KOPT-K1 (cell line): Measurements from ENCODE around the gene CCDC194.

Experiments used
- H3K27ac ChIP-seq: fragments of 200-600 bp; sonication (generic); 2 replicates; pipeline ENCODE4 v1.5.1; 2016; ENCODE audit warnings: antibody characterized with exemption, mild to moderate bottlenecking, low read depth, low read length; ENCODE audit not compliant: poor library complexity, severe bottlenecking
- H3K36me3 ChIP-seq: fragments of 200-600 bp; sonication (generic); 2 replicates; pipeline ENCODE4 v1.5.1; 2017; ENCODE audit warnings: antibody characterized with exemption, mild to moderate bottlenecking, low read length, moderate library complexity; ENCODE audit not compliant: insufficient read depth
- H3K9me3 ChIP-seq: fragments of 200-600 bp; sonication (generic); 2 replicates; pipeline ENCODE4 v1.5.1; 2017; ENCODE audit warnings: antibody characterized with exemption, low read length, mild to moderate bottlenecking; ENCODE audit not compliant: insufficient read depth, poor library complexity, severe bottlenecking

The CCDC194 gene

DNA sequence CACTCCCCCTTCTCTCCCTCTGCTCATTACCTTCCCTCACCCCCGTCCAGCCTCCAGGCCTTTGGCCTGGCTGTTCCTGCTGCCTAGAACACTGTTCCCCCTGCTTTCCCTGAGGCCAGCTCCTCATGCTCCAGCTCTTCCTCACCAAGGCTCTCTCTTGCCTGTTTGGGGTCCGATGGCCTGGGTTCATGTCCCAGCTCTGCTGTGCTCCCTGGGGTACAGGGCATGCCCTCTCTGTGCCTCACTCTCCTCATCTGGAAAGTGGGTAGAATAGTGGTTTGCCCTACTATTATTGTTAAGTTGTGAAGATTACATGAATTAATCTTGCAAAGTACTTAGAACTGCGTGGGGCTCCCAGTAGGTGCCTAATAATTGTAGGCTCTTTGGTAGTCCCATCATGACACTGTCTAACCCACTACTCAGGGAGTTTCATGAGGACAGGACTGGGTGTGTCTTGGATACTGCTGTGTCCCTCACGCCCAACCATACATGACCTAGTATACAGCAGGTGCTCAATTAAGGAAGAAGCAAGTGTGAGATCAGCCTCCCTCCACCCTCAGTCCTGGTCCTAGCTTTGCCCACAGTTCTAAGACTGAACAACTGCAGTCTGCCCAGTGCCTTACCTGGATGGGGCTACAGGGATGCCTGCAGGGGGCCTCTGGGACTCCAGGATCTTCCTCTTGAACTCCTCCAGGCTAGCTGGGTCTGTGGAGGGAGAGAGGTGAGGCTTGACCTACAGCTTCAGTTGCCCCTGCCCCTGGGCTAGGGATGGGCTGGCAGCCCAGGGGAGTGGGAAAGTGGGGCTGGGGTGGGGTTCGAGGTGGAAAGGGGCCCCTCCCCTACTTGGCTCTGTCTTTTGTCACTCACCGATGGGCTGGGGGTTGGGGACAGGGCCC is 33.8 kb downstream of the CCDC194 start:
- no peak overlapping the region for H3K27ac ChIP-seq
- no peaks in the 10 kb centered on the region for H3K9me3 ChIP-seq

DNA sequence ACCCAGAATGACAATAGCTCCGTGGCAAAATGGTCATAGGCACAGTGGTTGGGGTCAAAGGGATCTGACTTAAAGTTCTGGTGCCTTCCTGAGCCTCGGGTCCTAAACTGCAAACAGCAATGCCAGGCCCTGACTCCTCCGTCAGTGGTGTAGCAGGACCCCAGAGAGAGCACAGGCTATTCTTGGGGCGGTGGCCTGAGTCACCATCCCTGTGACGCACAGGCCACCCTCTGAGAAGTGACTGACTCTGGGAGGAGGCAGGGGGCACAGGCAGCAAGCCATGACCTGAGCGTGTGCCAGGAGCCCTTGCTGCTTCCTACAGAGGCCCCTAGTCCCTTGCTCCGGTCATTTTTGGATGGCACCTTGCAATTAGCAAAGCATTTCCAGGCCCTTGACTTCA is 35.6 kb downstream of the CCDC194 start:
- Histone ChIP-seq H3K27ac (no peak overlapping the region), H3K36me3 (no peaks in the 10 kb centered on the region)

More for the DNA sequence above, 33.8 kb downstream of the CCDC194 start:
- H3K36me3 ChIP-seq, result no peaks in the 10 kb centered on the region

DNA sequence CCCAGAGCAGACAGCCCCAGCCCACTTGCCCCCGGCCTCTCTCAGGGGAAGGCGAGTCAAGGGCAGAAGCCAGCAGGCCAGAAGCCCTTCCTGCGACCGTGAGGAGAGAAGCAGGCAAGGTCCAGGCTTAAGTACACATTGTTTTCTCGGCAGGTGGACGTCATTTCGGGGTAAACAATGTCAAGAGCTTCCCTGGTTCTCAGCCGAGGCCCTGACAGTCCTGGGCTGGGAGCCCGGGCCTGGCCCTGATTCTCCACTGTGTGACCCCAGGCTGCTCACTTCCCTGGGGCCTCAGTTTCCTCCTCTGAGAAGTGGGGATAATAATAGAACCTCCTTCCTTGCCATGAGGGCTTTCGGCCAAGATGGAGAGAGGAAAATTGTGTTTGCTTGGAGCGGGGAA is 36.3 kb downstream of the CCDC194 start:
- Histone ChIP-seq H3K36me3 (no peaks in the 10 kb centered on the region), H3K27ac (no peak overlapping the region), H3K9me3 (no peaks in the 10 kb centered on the region)

More for the DNA sequence above, 35.6 kb downstream of the CCDC194 start:
- no peaks in the 10 kb centered on the region for H3K9me3 ChIP-seq

DNA sequence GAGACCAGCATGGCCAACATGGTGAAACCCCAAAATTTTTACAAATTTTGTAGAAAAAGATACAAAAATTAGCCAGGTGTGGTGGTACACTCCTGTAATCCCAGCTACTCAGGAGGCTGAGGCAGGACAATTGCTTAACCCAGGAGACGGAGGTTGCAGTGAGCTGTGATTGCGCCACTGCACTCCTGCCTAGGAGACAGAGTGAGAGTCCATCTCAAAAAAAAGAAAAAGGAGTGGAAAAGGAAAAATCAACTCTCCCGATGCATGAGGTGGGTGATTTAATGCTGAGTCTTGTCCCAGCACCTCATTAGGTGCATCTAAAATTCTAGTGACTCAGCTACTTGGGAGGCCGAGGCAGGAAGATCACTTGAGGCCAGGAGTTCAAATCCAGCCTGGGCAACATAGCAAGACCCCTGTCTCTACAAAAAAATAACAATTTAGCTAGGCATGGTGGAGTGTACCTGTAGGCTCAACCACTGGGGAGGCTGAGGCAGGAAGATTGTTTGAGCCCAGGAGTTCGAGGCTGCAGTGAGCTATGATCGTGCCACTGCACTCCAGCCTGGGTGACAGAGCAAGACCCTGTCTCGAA is 36.8 kb downstream of the CCDC194 start:
- H3K36me3 ChIP-seq, result no peaks in the 10 kb centered on the region
- H3K27ac ChIP-seq, result no peak overlapping the region
- H3K9me3 ChIP-seq, result no peaks in the 10 kb centered on the region

DNA sequence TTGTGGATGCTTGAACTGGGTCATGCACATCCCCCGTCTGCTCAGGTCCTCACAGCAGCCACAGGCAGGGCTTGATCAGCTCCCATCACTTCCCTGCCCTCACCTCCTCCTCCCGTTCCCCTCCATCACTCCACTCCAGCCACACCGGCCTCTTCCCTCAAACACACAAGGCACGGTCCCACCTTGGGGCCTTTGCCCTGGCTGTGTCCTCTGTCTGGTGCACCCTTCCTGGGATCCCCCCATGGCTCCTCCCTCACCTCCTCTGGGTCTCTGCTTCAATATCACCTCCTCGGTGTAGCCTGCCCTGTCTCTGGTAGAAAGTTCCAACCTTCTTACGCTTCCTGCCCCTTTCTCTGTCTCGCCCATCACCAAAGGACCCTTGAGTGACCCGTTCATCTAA is 40.6 kb downstream of the CCDC194 start:
- H3K27ac ChIP-seq, result no peak overlapping the region
- H3K9me3 ChIP-seq, result no peaks in the 10 kb centered on the region
- no peaks in the 10 kb centered on the region for H3K36me3 ChIP-seq

DNA sequence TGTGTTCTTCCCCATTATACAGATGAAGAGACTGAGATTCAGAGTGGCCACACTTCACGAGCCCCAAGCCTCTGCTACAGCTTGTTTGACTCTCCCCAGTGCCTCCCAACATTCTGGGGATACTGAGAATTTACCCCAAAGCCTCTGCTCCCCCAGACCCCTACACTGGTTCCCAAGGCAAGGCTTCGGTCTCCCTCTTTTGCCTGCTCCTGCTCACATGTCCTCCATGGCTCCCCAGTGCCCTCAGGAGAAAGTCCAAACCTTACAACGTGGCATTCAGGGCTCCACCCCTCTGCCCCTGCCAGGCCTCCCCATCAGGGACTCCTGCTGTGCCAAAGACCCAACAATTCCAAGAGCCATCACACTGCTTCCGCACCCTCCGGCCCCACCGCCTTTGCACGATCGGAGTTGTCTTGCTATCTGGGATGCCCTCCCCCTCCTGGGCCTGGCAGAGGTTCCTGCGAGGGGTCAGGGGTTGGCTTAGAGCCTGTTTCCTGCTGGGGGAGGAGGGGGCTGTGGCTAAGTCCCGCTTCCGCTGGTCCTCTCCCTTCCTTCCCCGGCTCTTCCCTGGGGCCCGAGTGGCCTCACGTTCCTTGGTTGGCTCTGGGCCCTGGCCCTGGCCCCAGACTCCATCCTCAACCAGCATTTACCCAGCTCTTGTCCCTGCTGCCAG is 41.3 kb downstream of the CCDC194 start:
- no peaks in the 10 kb centered on the region for H3K36me3 ChIP-seq
- no peaks in the 10 kb centered on the region for H3K9me3 ChIP-seq
- no peak overlapping the region for H3K27ac ChIP-seq

DNA sequence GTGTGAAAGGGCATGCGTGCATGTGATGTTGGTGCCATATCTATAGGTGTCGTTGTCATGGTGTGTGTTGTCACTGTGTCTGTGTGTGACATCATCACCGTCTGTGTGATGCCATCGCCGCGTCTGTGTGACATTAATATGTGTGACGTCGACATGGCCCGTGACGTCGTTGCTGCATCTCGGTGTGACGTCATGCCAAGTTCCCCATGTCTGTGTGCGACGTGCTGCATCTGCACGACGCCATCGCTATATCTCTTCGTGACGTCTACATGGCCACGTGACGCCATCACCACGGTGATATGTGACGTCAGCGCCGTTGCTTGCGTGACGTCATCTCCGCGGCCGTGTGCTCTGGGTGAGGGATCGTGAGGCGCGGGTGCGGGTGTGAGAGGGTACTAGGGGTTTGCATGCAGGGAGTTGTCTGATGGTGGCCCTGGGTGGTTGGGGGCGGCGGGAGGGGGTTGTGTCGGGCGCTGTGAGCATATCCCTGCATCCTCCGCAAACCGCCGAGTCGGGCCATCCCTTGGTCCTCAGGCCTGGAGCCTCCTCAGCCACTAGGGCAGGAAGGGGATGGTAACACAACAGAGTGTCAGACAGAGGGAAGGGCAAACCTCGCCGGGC is 42.1 kb downstream of the CCDC194 start:
- Histone ChIP-seq H3K27ac (no peak overlapping the region), H3K36me3 (no peaks in the 10 kb centered on the region), H3K9me3 (no peaks in the 10 kb centered on the region)

DNA sequence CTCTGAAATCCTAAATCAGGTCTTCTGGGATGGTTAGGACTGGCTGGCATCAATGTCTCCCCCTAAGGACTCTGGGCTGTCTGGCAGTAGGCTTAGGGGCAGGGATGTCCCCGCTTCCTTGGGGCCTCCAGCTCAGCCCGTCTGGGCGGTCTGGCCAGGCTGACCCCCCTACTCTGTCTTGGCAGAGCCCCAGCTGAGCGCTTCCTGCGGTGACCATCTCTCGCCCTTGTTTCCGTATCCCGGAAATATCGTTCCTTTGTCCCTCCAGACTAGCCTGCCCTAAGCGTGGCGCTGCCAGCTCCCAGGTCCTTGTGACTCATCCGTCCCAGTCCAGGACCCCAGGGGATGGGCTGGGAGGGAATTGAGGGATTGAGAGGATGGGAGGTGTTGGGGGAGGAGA is 45.3 kb downstream of the CCDC194 start:
- no peak overlapping the region for H3K27ac ChIP-seq
- H3K36me3 ChIP-seq, result 0 out of 2 replicates have a peak, but pooled peaks cover 5% of the 10 kb centered on the region
- no peaks in the 10 kb centered on the region for H3K9me3 ChIP-seq

DNA sequence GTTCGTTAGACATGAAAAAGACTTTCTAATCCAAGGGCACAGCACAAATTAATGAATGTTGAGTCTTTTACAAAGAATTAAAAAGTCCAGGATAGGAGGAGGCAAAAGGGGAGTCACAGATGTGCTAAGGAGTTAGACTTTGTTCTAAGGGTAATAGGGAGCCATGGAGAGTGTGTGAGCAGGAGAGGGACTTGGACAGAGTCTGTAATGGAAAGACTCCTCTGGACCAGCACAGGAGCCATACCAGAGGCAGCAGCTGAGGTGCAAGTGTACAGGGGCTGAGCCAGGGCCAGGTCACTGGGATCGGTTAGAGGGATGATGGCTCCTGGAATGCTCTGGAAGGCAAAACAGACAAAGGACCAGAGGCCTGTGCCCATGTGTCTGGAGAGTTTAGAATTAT is 46.1 kb downstream of the CCDC194 start:
- no peak overlapping the region for H3K27ac ChIP-seq
- H3K36me3 ChIP-seq, result peaks cover 10% of the 10 kb centered on the region
- H3K9me3 ChIP-seq, result no peaks in the 10 kb centered on the region

DNA sequence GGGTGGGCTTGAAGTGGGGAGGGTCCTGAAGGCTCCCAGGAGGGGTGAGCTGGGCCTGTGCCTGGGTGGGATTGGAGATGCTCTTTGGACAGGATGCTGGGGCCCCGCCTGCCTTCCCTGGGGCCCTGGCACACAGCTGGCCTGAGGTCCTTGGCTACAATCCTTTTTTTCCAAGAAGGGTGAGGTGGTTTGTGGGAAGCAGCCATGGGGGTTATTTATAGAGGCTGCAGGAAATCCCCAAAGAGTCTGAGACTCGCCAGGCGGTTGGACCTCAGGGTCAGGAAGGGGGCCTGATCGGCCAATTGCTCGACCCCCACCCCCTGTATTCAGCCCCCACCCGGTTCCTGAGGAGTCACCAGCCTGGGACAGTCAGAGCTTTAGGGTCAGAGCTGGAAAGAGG is 46.6 kb downstream of the CCDC194 start:
- Histone ChIP-seq H3K27ac (no peak overlapping the region), H3K9me3 (no peaks in the 10 kb centered on the region), H3K36me3 (peaks cover 15% of the 10 kb centered on the region)

DNA sequence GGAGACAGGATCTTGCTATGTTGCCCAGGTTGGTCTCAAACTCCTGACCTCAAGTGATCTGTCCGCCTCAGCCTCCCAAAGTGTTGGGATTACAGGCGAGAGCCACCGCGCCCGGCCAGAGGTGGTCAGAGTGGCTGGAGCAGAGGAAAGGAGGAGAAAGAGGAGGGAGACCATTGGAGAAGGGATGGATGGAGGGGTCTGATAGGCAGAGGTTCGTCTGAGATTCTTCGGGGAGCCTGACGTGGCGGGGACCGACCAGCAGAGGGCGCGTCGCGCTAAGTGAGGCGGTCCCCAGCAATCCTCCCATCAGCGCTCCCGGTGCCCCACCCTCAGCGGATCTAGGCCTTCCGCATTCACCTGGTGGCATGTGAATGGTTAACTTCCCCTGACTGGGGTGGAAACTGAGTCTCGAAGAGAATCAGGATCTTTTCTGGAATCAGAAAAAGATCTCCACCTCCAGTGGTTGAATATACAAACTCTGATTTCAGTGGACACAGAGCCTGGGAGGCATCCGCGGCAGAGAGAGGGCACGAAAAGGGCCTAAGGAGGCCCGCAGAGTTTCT is 47.8 kb downstream of the CCDC194 start:
- H3K9me3 ChIP-seq, result no peaks in the 10 kb centered on the region
- no peak overlapping the region for H3K27ac ChIP-seq
- peaks cover 27% of the 10 kb centered on the region for H3K36me3 ChIP-seq

DNA sequence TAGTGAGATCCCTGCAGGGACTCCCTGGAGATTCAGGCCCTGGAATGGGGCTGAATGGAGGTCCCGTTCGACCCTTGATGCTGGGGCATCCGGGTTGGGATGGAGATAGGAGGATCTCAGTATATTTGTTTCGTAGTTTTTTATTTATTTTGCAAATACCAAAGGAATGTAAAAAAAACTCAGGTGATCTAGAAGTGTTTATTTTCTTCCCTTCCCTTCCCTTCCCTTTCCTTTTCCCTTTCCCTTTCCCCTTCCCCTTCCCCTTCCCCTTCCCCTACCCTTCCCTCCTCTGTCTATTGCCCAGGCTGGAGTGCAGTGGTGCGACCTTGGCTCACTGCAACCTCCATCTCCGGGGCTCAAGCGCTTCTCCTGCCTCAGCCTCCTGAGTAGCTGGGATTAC is 52.2 kb downstream of the CCDC194 start:
- Histone ChIP-seq H3K27ac (no peak overlapping the region), H3K9me3 (no peaks in the 10 kb centered on the region), H3K36me3 (peaks cover 35% of the 10 kb centered on the region)

DNA sequence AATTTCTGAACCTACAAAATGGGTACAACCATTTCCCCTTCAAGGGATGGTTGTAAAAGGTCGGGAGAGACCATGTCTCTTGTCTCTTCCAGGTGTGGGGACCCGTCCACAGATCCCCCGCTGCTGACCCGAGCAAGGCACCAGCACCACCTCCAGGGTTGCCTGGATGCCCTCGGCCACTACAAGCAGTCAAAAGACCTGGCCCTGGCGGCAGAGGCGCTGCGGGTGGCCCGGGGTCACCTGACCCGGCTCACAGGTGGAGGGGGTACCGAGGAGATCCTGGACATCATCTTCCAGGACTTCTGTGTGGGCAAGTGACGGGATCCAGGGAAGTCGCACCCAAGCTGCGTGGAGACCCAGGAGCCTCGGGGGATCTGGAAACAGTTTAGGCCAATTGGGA is 52.6 kb downstream of the CCDC194 start:
- Histone ChIP-seq H3K36me3 (peaks cover 35% of the 10 kb centered on the region), H3K9me3 (no peaks in the 10 kb centered on the region)

DNA sequence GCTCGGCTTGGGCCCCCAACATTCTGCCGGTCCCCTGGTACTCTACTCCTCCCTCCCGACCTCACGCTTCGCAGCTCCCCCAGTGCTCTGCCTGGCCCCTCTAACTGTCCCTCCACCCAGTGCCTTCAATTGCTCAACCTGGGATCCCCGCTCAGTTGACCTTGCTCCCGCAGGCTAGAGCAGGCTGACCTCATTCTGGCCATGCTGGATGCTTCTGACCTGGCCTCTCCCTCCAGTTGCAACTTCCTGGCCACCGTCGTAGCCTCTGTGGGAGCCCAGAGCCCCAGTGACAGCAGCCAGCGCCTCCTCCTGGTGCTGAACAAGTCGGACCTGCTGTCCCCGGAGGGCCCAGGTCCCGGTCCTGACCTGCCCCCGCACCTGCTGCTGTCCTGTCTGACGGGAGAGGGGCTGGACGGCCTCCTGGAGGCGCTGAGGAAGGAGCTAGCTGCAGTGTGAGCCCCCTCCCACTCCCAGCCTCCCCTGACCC is 53.1 kb downstream of the CCDC194 start:
- peaks cover 35% of the 10 kb centered on the region for H3K36me3 ChIP-seq
- H3K27ac ChIP-seq, result no peak overlapping the region
- H3K9me3 ChIP-seq, result no peaks in the 10 kb centered on the region

More for the DNA sequence above, 52.6 kb downstream of the CCDC194 start:
- no peak overlapping the region for H3K27ac ChIP-seq
